GM18909 (cell line): ENCODE results near the gene KCNAB1.

Source experiments
- ATAC-seq: cut with Tn5 transposase; IDR thresholded peaks from one replicate; pipeline ENCODE4 v1.9.1; 2021; ENCODE audit warnings: mild to moderate bottlenecking; ENCODE audit not compliant: unreplicated experiment, poor library complexity

KCNAB1 gene

GRCh38 chr3:156511987-156512677 lies 391.8 kb downstream of the KCNAB1 start:
- ATAC-seq: no peak

GRCh38 chr3:156513619-156514018 lies 393.2 kb downstream of the KCNAB1 start:
- ATAC-seq: no peak

- ATAC-seq: no peak
Measured at GRCh38 chr3:156516284-156516683, 395.9 kb downstream of the KCNAB1 start.

- no peak for ATAC-seq
Measured at GRCh38 chr3:156516961-156517360, 396.6 kb downstream of the KCNAB1 start.

GRCh38 chr3:156518726-156519125 lies 398.3 kb downstream of the KCNAB1 start:
- ATAC-seq: no peak

GRCh38 chr3:156519758-156520162 lies 399.4 kb downstream of the KCNAB1 start:
- peak; percentile 92 for ATAC-seq

GRCh38 chr3:156522673-156523072 lies 402.3 kb downstream of the KCNAB1 start:
- ATAC-seq: no peak

GRCh38 chr3:156525808-156526207 lies 405.4 kb downstream of the KCNAB1 start:
- no peak for ATAC-seq

GRCh38 chr3:156527060-156527459 lies 406.7 kb downstream of the KCNAB1 start:
- ATAC-seq: no peak

- ATAC-seq: no peak
Measured at GRCh38 chr3:156530980-156531379, 410.6 kb downstream of the KCNAB1 start.

GRCh38 chr3:156532730-156533129 lies 412.4 kb downstream of the KCNAB1 start:
- ATAC-seq: no peak

- ATAC-seq: no peak
Measured at GRCh38 chr3:156533205-156533604, 412.8 kb downstream of the KCNAB1 start.

- no peak for ATAC-seq
Measured at GRCh38 chr3:156535162-156535627, 414.8 kb downstream of the KCNAB1 start.

- no peak for ATAC-seq
Measured at GRCh38 chr3:156535798-156536197, 415.4 kb downstream of the KCNAB1 start.

- no peak for ATAC-seq
Measured at GRCh38 chr3:156536524-156537316, 416.3 kb downstream of the KCNAB1 start.

- no peak for ATAC-seq
Measured at GRCh38 chr3:156539051-156539450, 418.7 kb downstream of the KCNAB1 start.

- no peak for ATAC-seq
Measured at GRCh38 chr3:156539802-156540201, 419.4 kb downstream of the KCNAB1 start.

- ATAC-seq: no peak
Measured at GRCh38 chr3:156542101-156543042, 422.0 kb downstream of the KCNAB1 start.

GRCh38 chr3:156543043-156543555 lies 422.7 kb downstream of the KCNAB1 start:
- ATAC-seq: no peak

- no peak for ATAC-seq
Measured at GRCh38 chr3:156547637-156548036, 427.3 kb downstream of the KCNAB1 start.
